Astrocyte (in vitro differentiated cells and primary cell): ENCODE results near the gene EFNB3. TPM values are rescaled to one million over a fixed set of nuclear protein-coding genes. Genes with fewer than 3 reads are reported as not detected.
A peak's percentile ranks its signal among the peaks of the same experiment; 100 is the strongest.

Experiments used
- DNase-seq: peaks from one replicate; pipeline ENCODE4 v3.0.0-alpha.2; 2010; ENCODE audit warnings: low read depth
- FAIRE-seq: peaks from 2 replicates; lab custom pipeline; 2011; peaks lifted over from hg19 to GRCh38; lab: Jason Lieb, UNC
- H2AFZ ChIP-seq: 2 replicates; pipeline ENCODE4 v1.6.0; 2012; ENCODE audit warnings: low read depth, low read length, inconsistent platforms
- H3K27ac ChIP-seq: 2 replicates; pipeline ENCODE4 v1.5.1; 2011; ENCODE audit warnings: low read depth, low read length, inconsistent platforms
- H3K27me3 ChIP-seq: 2 replicates; pipeline ENCODE4 v1.6.0; 2011; ENCODE audit warnings: low read length, inconsistent platforms; ENCODE audit not compliant: insufficient read depth
- H3K36me3 ChIP-seq: 2 replicates; pipeline ENCODE4 v1.5.1; 2011; ENCODE audit warnings: low read length, inconsistent platforms; ENCODE audit not compliant: insufficient read depth
- H3K4me1 ChIP-seq: 2 replicates; pipeline ENCODE4 v1.5.1; 2011; ENCODE audit warnings: low read length, inconsistent platforms; ENCODE audit not compliant: insufficient read depth
- H3K4me2 ChIP-seq: 2 replicates; pipeline ENCODE4 v1.6.0; 2012; ENCODE audit warnings: low read length, inconsistent platforms
- H3K4me3 ChIP-seq: 2 replicates; pipeline ENCODE4 v1.5.1; 2011; ENCODE audit warnings: low read depth, mild to moderate bottlenecking, low read length, inconsistent platforms; ENCODE audit not compliant: insufficient read depth
- H3K79me2 ChIP-seq: 2 replicates; pipeline ENCODE4 v1.6.0; 2012; ENCODE audit warnings: mild to moderate bottlenecking, low read length, inconsistent platforms; ENCODE audit not compliant: insufficient read depth
- H3K9ac ChIP-seq: 2 replicates; pipeline ENCODE4 v1.6.0; 2012; ENCODE audit warnings: mild to moderate bottlenecking, low read length, inconsistent platforms
- H3K9me3 ChIP-seq: 2 replicates; pipeline ENCODE4 v1.5.1; 2012; ENCODE audit warnings: low read depth, mild to moderate bottlenecking, low read length, inconsistent platforms; ENCODE audit not compliant: insufficient read depth
- H4K20me1 ChIP-seq: 2 replicates; pipeline ENCODE4 v1.6.0; 2012; ENCODE audit warnings: low read length, inconsistent platforms; ENCODE audit not compliant: insufficient read depth
- H3K27ac Mint-ChIP-seq: one replicate; pipeline ENCODE4 v1.8.0; 2021; ENCODE audit warnings: mild to moderate bottlenecking, mixed read lengths; ENCODE audit not compliant: unreplicated experiment
- H3K27me3 Mint-ChIP-seq: one replicate; pipeline ENCODE4 v1.8.0; 2021; ENCODE audit warnings: low read depth, mixed read lengths; ENCODE audit not compliant: unreplicated experiment
- H3K36me3 Mint-ChIP-seq: one replicate; pipeline ENCODE4 v1.8.0; 2021; ENCODE audit warnings: low read depth, mixed read lengths; ENCODE audit not compliant: unreplicated experiment
- H3K4me1 Mint-ChIP-seq: one replicate; pipeline ENCODE4 v1.8.0; 2021; ENCODE audit warnings: low read depth, mixed read lengths; ENCODE audit not compliant: unreplicated experiment
- H3K4me3 Mint-ChIP-seq: one replicate; pipeline ENCODE4 v1.8.0; 2021; ENCODE audit warnings: mild to moderate bottlenecking, moderate library complexity, mixed read lengths; ENCODE audit not compliant: unreplicated experiment
- H3K9me3 Mint-ChIP-seq: one replicate; pipeline ENCODE4 v1.8.0; 2021; ENCODE audit warnings: mild to moderate bottlenecking, mixed read lengths; ENCODE audit not compliant: unreplicated experiment
- EZH2 ChIP-seq: IDR thresholded peaks from 2 replicates; pipeline ENCODE4 v1.6.1; 2012; ENCODE audit warnings: mild to moderate bottlenecking, low read length, inconsistent platforms; ENCODE audit not compliant: insufficient read depth
- total RNA-seq: library from RNA; stranded (reverse); gene quantifications from 2 replicates; pipeline ENCODE4 v1.2.1, GENCODE V29; 2021
- TF ChIP-seq, protein P1 (sequence below): IDR thresholded peaks from 2 replicates; pipeline ENCODE4 v1.5.1; 2011; ENCODE audit warnings: low read depth, mild to moderate bottlenecking, inconsistent platforms, low read length, moderate library complexity; ENCODE audit not compliant: insufficient read depth

Gene EFNB3
- total RNA-seq, 1 donor from 2014 or later = 7.0 TPM

- Histone ChIP-seq H3K4me2 (no peak overlapping the region), H2AFZ (no peak overlapping the region), H3K36me3 (no peaks in the 10 kb centered on the region), H3K4me3 (no peak overlapping the region), H4K20me1 (peaks cover 2% of the 10 kb centered on the region), H3K9me3 (no peaks in the 10 kb centered on the region), H3K79me2 (no peaks in the 10 kb centered on the region), H3K27me3 (peaks cover 35% of the 10 kb centered on the region), H3K9ac (no peak overlapping the region), H3K27ac (no peak overlapping the region), H3K4me1 (peaks cover 16% of the 10 kb centered on the region)
- Mint-ChIP-seq H3K4me3 (no peak overlapping the region), H3K36me3 (peaks cover 5% of the 10 kb centered on the region), H3K27ac (peak overlapping the region; percentile 19), H3K9me3 (no peaks in the 10 kb centered on the region), H3K4me1 (peaks cover 11% of the 10 kb centered on the region), H3K27me3 (peaks cover 17% of the 10 kb centered on the region)
- FAIRE-seq = no peak
- no peak for DNase-seq
- TF ChIP-seq EZH2 = no peak
- TF ChIP-seq, protein P1, sequence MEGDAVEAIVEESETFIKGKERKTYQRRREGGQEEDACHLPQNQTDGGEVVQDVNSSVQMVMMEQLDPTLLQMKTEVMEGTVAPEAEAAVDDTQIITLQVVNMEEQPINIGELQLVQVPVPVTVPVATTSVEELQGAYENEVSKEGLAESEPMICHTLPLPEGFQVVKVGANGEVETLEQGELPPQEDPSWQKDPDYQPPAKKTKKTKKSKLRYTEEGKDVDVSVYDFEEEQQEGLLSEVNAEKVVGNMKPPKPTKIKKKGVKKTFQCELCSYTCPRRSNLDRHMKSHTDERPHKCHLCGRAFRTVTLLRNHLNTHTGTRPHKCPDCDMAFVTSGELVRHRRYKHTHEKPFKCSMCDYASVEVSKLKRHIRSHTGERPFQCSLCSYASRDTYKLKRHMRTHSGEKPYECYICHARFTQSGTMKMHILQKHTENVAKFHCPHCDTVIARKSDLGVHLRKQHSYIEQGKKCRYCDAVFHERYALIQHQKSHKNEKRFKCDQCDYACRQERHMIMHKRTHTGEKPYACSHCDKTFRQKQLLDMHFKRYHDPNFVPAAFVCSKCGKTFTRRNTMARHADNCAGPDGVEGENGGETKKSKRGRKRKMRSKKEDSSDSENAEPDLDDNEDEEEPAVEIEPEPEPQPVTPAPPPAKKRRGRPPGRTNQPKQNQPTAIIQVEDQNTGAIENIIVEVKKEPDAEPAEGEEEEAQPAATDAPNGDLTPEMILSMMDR = no peak
Measured at GRCh38 chr17:7707858-7708750, 3.1 kb downstream of the EFNB3 start.

GRCh38 chr17:7709031-7709430 lies 4.0 kb downstream of the EFNB3 start:
- H3K27ac Mint-ChIP-seq = no peak overlapping the region
- H3K79me2 ChIP-seq = no peaks in the 10 kb centered on the region
- no peak overlapping the region for H3K4me3 ChIP-seq
- H3K36me3 Mint-ChIP-seq = peaks cover 5% of the 10 kb centered on the region
- H3K4me1 ChIP-seq = peaks cover 12% of the 10 kb centered on the region
- TF ChIP-seq, protein P1 = no peak
- TF ChIP-seq EZH2 = no peak
- no peak overlapping the region for H2AFZ ChIP-seq
- no peak overlapping the region for H3K9ac ChIP-seq
- H4K20me1 ChIP-seq = no peaks in the 10 kb centered on the region
- H3K36me3 ChIP-seq = no peaks in the 10 kb centered on the region
- no peak overlapping the region for H3K4me3 Mint-ChIP-seq
- no peaks in the 10 kb centered on the region for H3K9me3 Mint-ChIP-seq
- DNase-seq (no peak), FAIRE-seq (no peak)
- peaks cover 39% of the 10 kb centered on the region for H3K27me3 ChIP-seq
- peaks cover 24% of the 10 kb centered on the region for H3K27me3 Mint-ChIP-seq
- H3K4me1 Mint-ChIP-seq = peaks cover 4% of the 10 kb centered on the region
- no peak overlapping the region for H3K4me2 ChIP-seq
- no peaks in the 10 kb centered on the region for H3K9me3 ChIP-seq
- H3K27ac ChIP-seq = no peak overlapping the region

DNA sequence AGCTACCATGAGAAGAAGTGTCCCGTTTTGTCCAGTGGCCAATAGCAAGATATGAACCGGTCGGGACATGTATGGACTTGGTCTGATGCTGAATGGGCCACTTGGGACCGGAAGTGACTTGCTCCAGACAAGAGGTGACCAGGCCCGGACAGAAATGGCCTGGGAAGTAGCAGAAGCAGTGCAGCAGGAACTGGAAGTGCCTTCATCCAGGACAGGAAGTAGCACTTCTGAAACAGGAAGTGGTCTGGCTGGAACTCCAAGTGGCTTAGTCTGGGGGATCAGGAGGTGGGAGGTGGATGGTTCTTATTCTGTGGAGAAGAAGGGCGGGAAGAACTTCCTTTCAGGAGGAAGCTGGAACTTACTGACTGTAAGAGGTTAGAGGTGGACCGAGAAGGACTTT lies 5.3 kb downstream of the EFNB3 start:
- DNase-seq (no peak), FAIRE-seq (no peak)
- Histone ChIP-seq H3K27me3 (peaks cover 35% of the 10 kb centered on the region), H3K4me1 (peaks cover 4% of the 10 kb centered on the region), H4K20me1 (no peaks in the 10 kb centered on the region), H3K9ac (no peak overlapping the region), H3K4me2 (no peak overlapping the region), H3K9me3 (no peaks in the 10 kb centered on the region), H3K4me3 (no peak overlapping the region), H3K27ac (no peak overlapping the region), H3K79me2 (no peaks in the 10 kb centered on the region), H3K36me3 (no peaks in the 10 kb centered on the region), H2AFZ (peak overlapping the region; percentile 57)
- TF ChIP-seq, protein P1 = no peak
- no peak for TF ChIP-seq EZH2
- Mint-ChIP-seq H3K4me3 (no peak overlapping the region), H3K9me3 (no peaks in the 10 kb centered on the region), H3K4me1 (peaks cover 3% of the 10 kb centered on the region), H3K27ac (no peak overlapping the region), H3K27me3 (peaks cover 26% of the 10 kb centered on the region), H3K36me3 (peaks cover 5% of the 10 kb centered on the region)
